HG03066 (cell line): ENCODE data around the gene CACNA1C.

Source experiments
- ATAC-seq: cut with Tn5 transposase; IDR thresholded peaks from one replicate; pipeline ENCODE4 v1.9.1; 2021; ENCODE audit warnings: low read depth; ENCODE audit not compliant: unreplicated experiment

Gene CACNA1C

GRCh38 chr12:2622460-2622859 is 569.7 kb downstream of the CACNA1C start:
- no peak for ATAC-seq

DNA sequence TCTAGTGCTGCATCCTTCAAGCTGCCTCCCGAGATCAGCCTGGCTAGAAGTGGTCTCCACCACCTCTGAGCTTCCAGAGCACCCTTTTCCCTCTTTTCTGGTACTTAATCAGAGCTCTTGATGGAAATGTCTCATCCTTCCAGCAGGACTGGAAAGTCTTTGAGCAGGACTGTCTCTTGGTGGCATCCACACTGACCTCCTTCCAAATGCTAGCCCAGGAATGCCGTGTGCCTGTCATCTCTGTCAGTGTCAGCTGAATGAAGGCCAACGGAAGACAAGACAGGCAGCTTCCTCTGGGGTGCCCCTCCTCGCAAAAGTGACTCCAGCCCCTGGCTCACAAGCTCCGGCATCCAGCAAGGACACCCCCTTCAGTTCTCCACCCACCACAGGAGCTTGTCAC is 570.7 kb downstream of the CACNA1C start:
- ATAC-seq: no peak

DNA sequence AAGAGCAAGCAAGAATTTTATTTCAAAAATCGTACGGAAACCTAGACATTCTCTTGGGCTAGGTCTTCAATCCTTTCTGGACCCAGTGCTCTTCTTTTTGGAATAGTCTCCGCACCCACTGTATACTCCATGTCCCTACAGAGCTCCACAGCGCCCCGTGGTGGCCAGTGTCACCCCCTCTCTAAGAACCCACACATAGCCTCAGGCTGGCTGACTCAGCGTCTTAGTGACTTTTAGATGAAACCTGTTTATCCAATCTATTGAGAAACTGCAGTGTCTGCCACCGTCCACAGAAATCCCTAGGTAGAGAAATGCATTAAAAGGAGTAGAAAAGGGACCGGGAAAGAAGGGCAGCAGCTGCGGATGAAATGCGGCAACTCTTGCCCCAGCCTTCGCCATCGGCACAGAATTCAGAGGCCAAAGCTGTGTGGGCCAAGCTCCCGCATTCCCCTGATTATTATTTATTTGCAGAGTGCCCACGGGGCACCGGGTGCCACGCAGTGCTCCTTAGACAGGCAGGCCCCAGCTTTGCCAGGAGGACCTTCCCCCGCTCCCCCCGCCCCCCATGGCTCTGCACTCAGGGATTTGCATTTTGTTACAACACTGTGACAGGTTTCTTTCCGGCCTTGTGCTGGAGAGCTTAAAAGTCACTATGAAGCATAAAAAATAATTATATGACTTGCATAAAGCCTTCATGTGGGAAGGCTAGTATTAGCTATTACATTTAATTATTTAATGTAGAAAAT is 571.9 kb downstream of the CACNA1C start:
- no peak for ATAC-seq

DNA sequence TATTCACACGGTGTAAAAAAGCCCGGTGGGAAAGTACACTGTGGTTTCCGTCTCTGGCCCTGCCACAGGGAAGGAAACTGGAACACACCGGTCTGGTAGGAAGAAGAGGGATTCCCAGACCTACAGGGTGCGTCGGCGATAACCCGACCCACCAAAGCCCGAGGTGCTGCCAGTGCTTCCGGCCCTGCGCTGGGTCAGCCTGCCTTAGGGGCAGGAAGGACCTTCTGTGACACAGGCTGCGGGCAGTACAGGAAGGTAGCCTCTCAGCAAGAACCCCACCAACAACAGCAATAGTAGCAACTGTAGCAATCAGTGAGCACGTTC is 572.5 kb downstream of the CACNA1C start:
- no peak for ATAC-seq

DNA sequence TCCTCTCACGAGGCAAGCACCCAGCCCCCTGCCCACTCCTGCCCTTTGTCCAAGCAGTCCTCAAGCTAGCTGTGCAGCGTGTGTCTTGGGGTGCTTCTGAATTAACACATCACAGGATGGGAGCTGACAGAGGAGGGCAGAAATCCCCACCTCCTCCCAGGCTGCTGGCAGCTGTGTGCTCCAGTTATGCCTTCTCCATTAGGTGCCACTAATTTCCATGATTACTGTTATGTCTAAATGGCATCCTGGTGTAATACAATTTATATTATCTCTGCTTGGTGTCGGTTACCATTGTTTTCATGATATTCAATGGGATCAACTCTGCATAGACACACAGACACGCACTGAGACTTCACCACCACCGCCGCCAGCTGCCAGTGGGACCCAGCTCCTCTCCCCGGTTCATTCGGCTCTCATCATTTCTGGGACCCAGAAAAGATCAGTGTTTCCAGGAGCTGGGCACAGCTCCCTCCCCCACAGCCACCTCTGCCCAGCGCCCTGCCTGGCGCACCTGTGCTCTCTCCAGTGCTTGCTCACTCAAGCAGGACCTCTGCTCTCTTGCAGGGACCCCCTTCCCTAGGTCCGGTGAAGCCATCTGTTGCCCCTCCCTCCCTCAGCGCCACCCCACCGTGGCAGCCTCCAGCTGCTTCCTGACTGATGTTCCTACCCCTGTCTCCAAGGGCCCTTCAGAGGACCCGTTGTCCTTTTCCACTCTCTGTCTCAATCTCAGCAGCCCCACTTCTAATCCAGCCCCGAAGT is 574.5 kb downstream of the CACNA1C start:
- no peak for ATAC-seq

GRCh38 chr12:2627835-2628191 is 575.0 kb downstream of the CACNA1C start:
- no peak for ATAC-seq

DNA sequence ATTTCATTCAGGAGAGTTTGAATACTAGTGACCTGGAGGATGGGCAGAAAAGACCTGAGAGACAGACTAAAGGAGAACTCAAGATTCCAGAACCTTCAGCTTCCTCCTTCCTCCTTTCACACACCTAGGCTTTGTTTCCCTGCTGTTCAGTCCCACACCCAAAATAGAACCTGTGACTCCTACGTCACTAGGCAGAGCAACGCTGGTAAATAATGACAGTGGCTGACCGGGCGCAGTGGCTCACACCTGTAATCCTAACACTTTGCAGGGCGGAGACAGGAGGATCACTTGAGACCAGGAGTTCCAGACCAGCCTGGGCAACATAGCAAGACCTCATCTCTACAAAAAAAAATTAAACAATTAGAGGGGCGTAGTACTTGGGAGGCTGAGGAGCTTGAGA is 575.6 kb downstream of the CACNA1C start:
- ATAC-seq: no peak

- ATAC-seq: no peak
Observed at GRCh38 chr12:2629051-2629450, 576.3 kb downstream of the CACNA1C start.

DNA sequence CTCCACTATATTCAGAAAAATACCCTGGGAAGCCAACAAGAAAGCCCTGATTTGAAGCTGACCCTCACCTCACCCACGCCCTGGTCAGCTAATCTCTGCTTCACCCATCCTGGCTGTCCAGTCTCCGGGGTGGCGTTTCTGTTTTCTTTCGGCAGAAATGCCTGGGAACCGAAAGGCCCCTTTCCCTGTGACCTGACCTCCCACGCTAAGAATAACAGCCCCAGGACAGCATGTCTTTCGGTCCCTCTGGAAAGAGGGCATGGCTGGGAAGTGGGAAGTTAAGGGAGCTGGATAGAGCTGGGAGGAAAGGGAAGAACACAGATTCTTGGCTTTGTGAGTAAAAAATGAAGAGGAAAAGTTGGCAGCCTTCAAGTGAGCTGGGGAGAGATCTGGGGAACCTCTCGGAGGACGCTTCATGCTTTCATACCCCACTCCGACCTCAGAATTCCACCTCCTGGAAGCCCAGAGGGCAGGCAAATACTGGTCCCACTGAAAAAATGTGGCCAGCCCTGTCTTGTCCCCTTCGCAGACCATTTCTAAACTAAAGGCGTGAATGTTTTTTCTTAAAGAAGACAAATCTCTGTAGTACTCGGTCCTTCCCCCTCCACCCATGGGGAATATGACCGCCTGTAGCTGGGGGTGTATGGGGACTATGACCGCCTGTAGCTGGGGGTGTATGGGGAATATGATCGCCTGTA is 579.0 kb downstream of the CACNA1C start:
- no peak for ATAC-seq

DNA sequence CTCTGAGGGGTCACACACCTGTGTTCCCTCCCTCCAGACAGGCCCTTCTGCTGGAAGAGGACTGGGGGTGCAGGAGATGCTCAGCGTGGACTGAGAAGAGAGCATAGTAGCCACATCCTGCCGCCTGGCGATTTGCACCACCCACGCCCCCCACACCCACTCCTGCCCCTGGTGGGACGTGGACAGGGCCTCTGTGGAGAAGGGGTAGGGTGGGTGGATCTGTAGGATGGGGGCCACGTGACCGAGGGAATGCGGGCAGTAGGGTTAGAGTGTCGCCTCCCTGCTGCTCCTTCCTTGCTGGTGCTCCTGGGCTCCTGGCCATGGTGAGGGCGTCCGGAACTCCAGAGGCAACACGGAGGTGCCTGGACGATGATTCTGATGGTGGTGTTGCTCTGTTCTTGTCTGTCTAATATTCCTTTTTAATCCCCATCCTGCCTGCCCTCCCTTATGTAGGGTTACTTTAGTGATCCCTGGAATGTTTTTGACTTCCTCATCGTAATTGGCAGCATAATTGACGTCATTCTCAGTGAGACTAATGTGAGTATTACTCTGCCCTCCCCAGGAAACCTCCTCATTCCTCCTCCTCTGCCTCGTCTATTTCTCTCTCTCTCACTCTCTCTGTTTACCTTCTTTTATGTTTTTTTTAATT is 580.5 kb downstream of the CACNA1C start:
- ATAC-seq: no peak

DNA sequence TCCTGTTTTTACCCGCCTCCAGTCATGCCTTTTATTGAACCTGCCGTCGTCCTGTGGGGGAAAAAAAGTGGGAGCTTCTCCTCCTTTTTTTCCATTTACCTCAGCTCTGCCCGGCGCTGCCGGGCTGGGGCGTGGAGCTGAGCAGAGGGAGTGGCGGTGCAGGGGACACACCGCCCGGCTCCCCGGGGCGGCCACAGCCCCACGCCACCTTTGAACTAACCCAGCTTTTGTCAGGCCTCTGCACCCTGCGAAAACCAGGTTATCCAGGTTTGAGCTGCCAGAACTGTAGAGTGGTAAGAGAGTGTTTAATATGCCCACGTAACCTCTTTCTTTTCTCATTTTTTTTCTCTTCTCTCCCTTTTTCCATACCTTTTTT is 581.0 kb downstream of the CACNA1C start:
- ATAC-seq: no peak

DNA sequence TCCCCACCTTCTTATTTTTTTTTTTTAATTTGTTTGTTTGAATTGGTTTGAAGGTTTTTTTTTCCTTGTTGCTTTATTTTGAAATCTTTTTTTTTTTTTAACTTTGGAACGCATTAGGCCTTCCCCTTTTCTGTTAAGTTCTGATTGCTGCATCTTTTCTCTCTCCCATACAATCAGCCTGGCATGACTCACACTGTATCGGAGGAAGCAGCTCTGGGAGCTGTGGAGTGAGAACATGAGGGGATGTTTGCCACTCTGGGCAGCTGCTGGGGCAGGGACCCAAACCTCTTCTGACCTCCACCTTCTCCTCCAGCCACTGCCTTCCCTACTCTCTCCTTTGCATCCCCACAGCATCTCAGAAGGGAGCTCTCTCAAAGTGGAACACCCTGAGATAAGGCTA is 581.7 kb downstream of the CACNA1C start:
- no peak for ATAC-seq

DNA sequence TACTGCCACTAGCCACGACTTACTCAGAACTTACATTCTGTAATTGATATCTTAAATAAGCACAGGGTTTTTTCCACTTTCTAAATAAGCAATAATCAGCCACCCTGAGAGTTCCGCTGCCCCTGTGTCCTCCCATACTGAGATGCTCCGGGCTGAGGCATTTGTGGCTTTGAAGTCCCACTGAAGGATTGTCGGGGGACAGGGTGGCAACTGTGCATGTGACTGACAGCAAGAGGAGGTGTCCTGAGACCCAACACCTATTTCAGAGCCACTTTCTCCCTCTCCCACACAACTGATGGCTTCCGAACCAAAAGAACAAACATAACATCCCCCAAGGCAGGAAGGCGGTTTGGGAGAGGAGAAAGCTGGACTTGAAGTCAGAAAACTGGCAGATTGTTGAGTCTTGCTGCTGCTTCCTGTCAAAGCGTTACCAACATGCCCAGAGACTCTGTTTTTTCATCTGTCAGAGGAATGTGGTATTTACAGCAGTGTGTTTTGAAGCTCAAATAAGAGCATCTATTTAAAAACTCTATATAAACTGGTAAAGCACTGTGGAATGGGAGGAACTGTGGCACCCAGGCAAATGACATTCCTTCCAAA is 584.1 kb downstream of the CACNA1C start:
- no peak for ATAC-seq

DNA sequence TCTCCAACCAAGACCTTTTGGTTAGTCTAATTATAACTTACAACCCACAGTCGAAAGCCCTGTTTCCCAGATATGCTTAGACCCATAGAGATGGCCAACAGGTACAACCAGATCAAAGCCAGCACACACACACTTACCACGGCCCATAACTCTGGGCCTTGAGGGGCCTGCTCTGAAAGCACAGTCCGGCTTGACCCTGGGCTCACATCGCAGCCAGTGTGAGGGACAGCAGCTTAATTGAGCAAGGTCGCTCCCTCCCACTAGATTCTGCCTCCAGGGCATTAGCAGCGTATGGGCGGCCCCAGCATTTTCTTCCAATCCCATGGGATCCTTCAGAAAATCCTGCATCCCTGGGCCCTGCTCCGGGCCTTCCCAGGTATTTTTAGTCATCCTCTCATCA is 584.6 kb downstream of the CACNA1C start:
- no peak for ATAC-seq

- ATAC-seq: no peak
Observed at GRCh38 chr12:2638273-2639019, 585.7 kb downstream of the CACNA1C start.

- ATAC-seq: no peak
Observed at GRCh38 chr12:2639020-2639298, 586.2 kb downstream of the CACNA1C start.

DNA sequence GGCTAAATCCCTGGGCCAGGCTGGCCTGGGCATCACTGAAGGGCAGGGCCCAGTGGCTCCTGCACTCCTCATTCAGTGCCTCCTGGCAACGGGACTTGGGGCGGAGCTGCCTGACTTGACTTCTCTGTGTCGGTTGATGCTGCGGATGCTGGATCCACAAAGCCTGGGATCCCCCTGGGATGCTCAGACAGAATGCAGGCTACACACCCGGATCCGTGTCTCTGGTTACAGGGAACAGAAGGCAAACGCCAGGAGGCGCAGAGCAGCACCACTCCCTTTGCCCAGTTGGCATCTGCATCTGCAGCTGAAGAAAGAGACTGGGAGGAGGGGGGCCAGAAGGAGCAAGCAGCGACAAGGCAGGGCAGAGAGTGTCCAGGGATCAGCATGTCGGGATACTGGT is 587.5 kb downstream of the CACNA1C start:
- no peak for ATAC-seq

DNA sequence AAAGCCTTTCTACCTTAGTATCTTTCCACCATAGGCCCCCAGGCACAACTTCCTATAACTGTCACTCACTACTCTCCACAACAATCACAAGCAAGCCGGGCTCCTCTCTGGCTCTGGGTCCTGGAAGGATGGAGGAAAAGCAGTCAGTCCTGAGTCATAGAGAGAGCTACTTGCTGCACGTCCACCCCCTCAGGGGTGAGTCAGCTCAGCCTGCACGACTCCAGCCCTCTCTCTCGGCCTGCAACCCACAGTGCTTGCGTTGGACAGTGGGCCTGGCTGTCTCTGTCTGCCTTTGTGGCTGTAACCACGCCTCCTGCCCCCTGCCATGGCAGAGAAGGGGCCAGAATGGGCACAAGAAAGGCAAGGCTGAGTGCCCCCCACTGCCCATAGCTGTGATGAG is 587.9 kb downstream of the CACNA1C start:
- ATAC-seq: no peak

GRCh38 chr12:2641207-2641606 is 588.4 kb downstream of the CACNA1C start:
- no peak for ATAC-seq

- ATAC-seq: no peak
Observed at GRCh38 chr12:2641761-2642160, 589.0 kb downstream of the CACNA1C start.
